Subcutaneous adipose tissue (tissue), 4 donors: ENCODE results near the gene TOB2. TPM values are rescaled to one million over a fixed set of nuclear protein-coding genes. Genes with fewer than 3 reads are reported as not detected.

Experiments used
- CTCF ChIP-seq: fragments of 450-650 bp; IDR thresholded peaks from one replicate; pipeline ENCODE4 v1.5.1; 2016; ENCODE audit warnings: low read depth, mild to moderate bottlenecking, control low read depth, antibody characterized with exemption, moderate library complexity
- total RNA-seq, 4 donors: library from RNA; depleted of rRNA; stranded (reverse); fragments of >200 nt; gene quantifications; one replicate each; pipeline ENCODE4 v1.1.0, GENCODE V29; 2016

Gene TOB2
- total RNA-seq, 4 donors from 2014 or later, result 35.5 to 80.6 (median 43.9) TPM

- TF ChIP-seq CTCF, result no peak
Measured at GRCh38 chr22:41474872-41475451, 28.4 kb upstream of the TOB2 start.

GRCh38 chr22:41471568-41471967, 25.0 kb upstream of the TOB2 start:
- no peak for TF ChIP-seq CTCF

GRCh38 chr22:41470886-41471285, 24.3 kb upstream of the TOB2 start:
- no peak for TF ChIP-seq CTCF

- no peak for TF ChIP-seq CTCF
Measured at GRCh38 chr22:41469218-41469851, 22.7 kb upstream of the TOB2 start.

- no peak for TF ChIP-seq CTCF
Measured at GRCh38 chr22:41468381-41469217, 22.0 kb upstream of the TOB2 start, which contains the start of the genes ACO2 and PHF5A. ACO2 (plus strand) TSS chr22:41469117; CDS start chr22:41469147, 30 bp downstream. PHF5A (minus strand) TSS chr22:41468692; CDS start chr22:41468653, 39 bp downstream.

- TF ChIP-seq CTCF, result no peak
Measured at GRCh38 chr22:41461901-41462300, 15.3 kb upstream of the TOB2 start.

GRCh38 chr22:41459431-41459830, 12.8 kb upstream of the TOB2 start:
- no peak for TF ChIP-seq CTCF
